GM12878 (cell line): ENCODE measurements around the gene NLRC5. TPM values are rescaled to one million over a fixed set of nuclear protein-coding genes. Genes with fewer than 3 reads are reported as not detected.

Experiments
- ATAC-seq: fragments of 200-7000 bp; cut with Tn5 transposase; 3 replicates; pipeline ENCODE4 v1.9.1; 2020; ENCODE audit warnings: mild to moderate bottlenecking, moderate library complexity
- BruUV-seq: library from RNA; stranded (reverse); fragments of 400-500 nt; replicated peaks from 2 replicates; lab custom pipeline; 2021; lab: Mats Ljungman, UMichigan
- CTCF ChIA-PET: fragments of 300-600 bp; sonication (Branson Sonifier 250); formaldehyde crosslinking; extraction: SDS; loops from one replicate; lab custom pipeline; 2021; ENCODE audit warnings: inconsistent platforms; lab: Yijun Ruan, JAX
- POLR2A ChIA-PET: fragments of 350-600 bp; formaldehyde crosslinking; extraction: SDS; loops from one replicate; lab custom pipeline; 2021; ENCODE audit warnings: inconsistent platforms; lab: Charles Lee
- RAD21 ChIA-PET: fragments of 300-600 bp; sonication (Branson Sonifier 250); formaldehyde crosslinking; loops from one replicate; lab custom pipeline; 2023; ENCODE audit warnings: antibody characterized with exemption; ENCODE audit not compliant: unreplicated experiment; lab: Charles Lee
- SMC1A ChIA-PET: fragments of 300-600 bp; sonication (Branson Sonifier 250); formaldehyde crosslinking; loops from one replicate; lab custom pipeline; 2023; ENCODE audit not compliant: unreplicated experiment, uncharacterized antibody; lab: Charles Lee
- DNase-seq: peaks from one replicate; pipeline ENCODE4 v3.0.0-alpha.2; 2011; ENCODE audit warnings: low read depth, low spot score
- FAIRE-seq: peaks from 3 replicates; lab custom pipeline; 2011; peaks lifted over from hg19 to GRCh38; lab: Jason Lieb, UNC
- H2AFZ ChIP-seq: 2 replicates; pipeline ENCODE4 v1.6.0; 2011; ENCODE audit warnings: low read depth, low read length, control low read depth; ENCODE audit not compliant: control insufficient read depth
- H3K27ac ChIP-seq: 2 replicates; pipeline ENCODE4 v1.5.1; 2011; ENCODE audit warnings: control low read depth; ENCODE audit not compliant: control insufficient read depth, insufficient read depth
- H3K27me3 ChIP-seq, 2 experiments: replicated peaks in 1 of 2; 2 replicates each; pipeline versions ENCODE4 v1.6.0 to v1.6.1; 2011; ENCODE audit warnings: low read length in 1 of 2; ENCODE audit not compliant: control insufficient read depth in 2 of 2, insufficient read depth in 2 of 2
- H3K36me3 ChIP-seq, 2 experiments: 2 replicates each; pipeline ENCODE4 v1.5.1; 2011; ENCODE audit warnings: low read length in 1 of 2; ENCODE audit not compliant: control insufficient read depth in 2 of 2, insufficient read depth in 2 of 2
- H3K4me1 ChIP-seq: 2 replicates; pipeline ENCODE4 v1.6.1; 2011; ENCODE audit warnings: mild to moderate bottlenecking, low read length, moderate library complexity, mixed read lengths; ENCODE audit not compliant: control insufficient read depth, insufficient read depth
- H3K4me2 ChIP-seq: 2 replicates; pipeline ENCODE4 v1.6.0; 2011; ENCODE audit warnings: control low read depth; ENCODE audit not compliant: control insufficient read depth, insufficient read depth
- H3K4me3 ChIP-seq: fragments of 200-600 bp; sonication (generic); 2 replicates; pipeline ENCODE4 v1.5.1; 2016
- H3K79me2 ChIP-seq: 2 replicates; pipeline ENCODE4 v1.6.0; 2011; ENCODE audit warnings: low read length; ENCODE audit not compliant: control insufficient read depth, insufficient read depth
- H3K9ac ChIP-seq: 2 replicates; pipeline ENCODE4 v1.8.0; 2011; ENCODE audit warnings: low read length, control low read depth, mixed read lengths; ENCODE audit not compliant: control insufficient read depth, insufficient read depth
- H3K9me3 ChIP-seq: replicated peaks from 3 replicates; pipeline ENCODE4 v1.5.1; 2011; ENCODE audit warnings: mild to moderate bottlenecking, low read length; ENCODE audit not compliant: control insufficient read depth, insufficient read depth
- H4K20me1 ChIP-seq: 2 replicates; pipeline ENCODE4 v1.6.0; 2011; ENCODE audit not compliant: control insufficient read depth, insufficient read depth
- CEBPB ChIP-seq, 2 experiments: fragments of 150-350 bp in 1 of 2; IDR thresholded peaks; 2 replicates each; pipeline ENCODE4 v1.6.1; 2012 to 2014; ENCODE audit warnings: low read depth in 2 of 2, low read length in 2 of 2, borderline replicate concordance in 1 of 2, inconsistent platforms in 1 of 2
- CTCF ChIP-seq, 3 experiments: IDR thresholded peaks in 2 of 3; conservative IDR thresholded peaks in 1 of 3; 2 replicates each; pipeline ENCODE4 v1.5.1; 2011; ENCODE audit warnings: low read depth in 3 of 3, low read length in 3 of 3, mild to moderate bottlenecking in 3 of 3, control low read depth in 2 of 3, moderate library complexity in 2 of 3, inconsistent platforms in 1 of 3, mixed read lengths in 1 of 3; ENCODE audit not compliant: control insufficient read depth in 2 of 3, insufficient read depth in 1 of 3; ENCODE audit errors: extremely low read depth in 1 of 3
- RCOR1 ChIP-seq: conservative IDR thresholded peaks from 2 replicates; pipeline ENCODE4 v1.6.1; 2012; ENCODE audit warnings: low read depth, low read length, improper control_type of control experiment
- SPI1 ChIP-seq: IDR thresholded peaks from 2 replicates; pipeline ENCODE4 v1.6.1; 2011; ENCODE audit warnings: low read depth, mild to moderate bottlenecking, low read length, moderate library complexity, borderline replicate concordance; ENCODE audit not compliant: insufficient read depth
- WGBS: methylation state at CpG from one replicate; pipeline ENCODE4 v1.1.6; 2016; ENCODE audit warnings: low lambda C conversion rate; ENCODE audit not compliant: insufficient replicate concordance, insufficient coverage; ENCODE audit errors: missing lambda C conversion rate; 5-methylcytosine and 5-hydroxymethylcytosine counted together
- in situ Hi-C: fragments of 300-500 bp; cut with MboI; formaldehyde crosslinking; loops from 9 replicates; pipeline ENCODE4 v1.14.3; 2018; ENCODE audit warnings: mixed read lengths
- intact Hi-C: fragments of 100-400 bp; cut with micrococcal nuclease; formaldehyde crosslinking; loops from one replicate; pipeline ENCODE4 v1.14.2; 2022; ENCODE audit not compliant: unreplicated experiment
- polyA plus RNA-seq, 11 experiments: library from polyadenylated mRNA; depleted of rRNA in 4 of 11; unstranded in 6 of 11; stranded (reverse) in 5 of 11; fragments of >200 nt; fragmentation: Nextera tagmentation in 4 of 11; fragmentation: Illumina TruSeq in 1 of 11; extraction: Ambion mirVana in 4 of 11; extraction: Trizol in 1 of 11; gene quantifications; 1 replicate in 1 of 11; 2 replicates in 10 of 11; pipeline versions ENCODE4 v1.2.1 to v1.2.3, GENCODE V29; 2011 to 2016; ENCODE audit warnings: inconsistent platforms in 2 of 11, missing spikeins in 2 of 11, low read depth in 1 of 11
- total RNA-seq, 4 experiments: library from RNA; depleted of rRNA in 3 of 4; stranded (reverse); fragments of >200 nt in 3 of 4; fragmentation: Illumina TruSeq in 1 of 4; extraction: Trizol in 1 of 4; gene quantifications; 2 replicates each; pipeline versions ENCODE4 v1.2.1 to v1.2.3, GENCODE V29; 2013 to 2021
- TF ChIP-seq, protein P1 (sequence below): fragments of 450-650 bp; IDR thresholded peaks from 2 replicates; pipeline ENCODE4 v1.6.1; 2017; ENCODE audit warnings: low read depth, mild to moderate bottlenecking, moderate library complexity
- TF ChIP-seq, protein P2 (sequence below): IDR thresholded peaks from 2 replicates; pipeline ENCODE4 v1.6.1; 2012; ENCODE audit warnings: low read depth, low read length, improper control_type of control experiment
- TF ChIP-seq, protein P3 (sequence below): fragments of 450-650 bp; formaldehyde crosslinking; IDR thresholded peaks from 2 replicates; pipeline ENCODE4 v1.4.0; 2020; ENCODE audit warnings: mild to moderate bottlenecking, moderate library complexity

NLRC5 gene
- total and polyA plus RNA-seq, 10 of the 15 experiments (the other 5 are each of a cell fraction or from before 2014, with no cell fraction given) = 13.1 to 105 (median 57.3) TPM

GRCh38 chr16:56985288-56985961 is 3.9 kb upstream of the NLRC5 start (continued):
- TF ChIP-seq CTCF (IDR thresholded peaks at IDR 0.05 in 2 of 3, conservative IDR thresholded peaks at IDR 0.05 in 1 of 3; ENCODE audit: control insufficient read depth in 2 of 3, extremely low read depth in 1 of 3, insufficient read depth in 1 of 3, low read depth in 3 of 3, low read length in 3 of 3) (no peak), RCOR1 (no peak), SPI1 (no peak)
- TF ChIP-seq, protein P1, sequence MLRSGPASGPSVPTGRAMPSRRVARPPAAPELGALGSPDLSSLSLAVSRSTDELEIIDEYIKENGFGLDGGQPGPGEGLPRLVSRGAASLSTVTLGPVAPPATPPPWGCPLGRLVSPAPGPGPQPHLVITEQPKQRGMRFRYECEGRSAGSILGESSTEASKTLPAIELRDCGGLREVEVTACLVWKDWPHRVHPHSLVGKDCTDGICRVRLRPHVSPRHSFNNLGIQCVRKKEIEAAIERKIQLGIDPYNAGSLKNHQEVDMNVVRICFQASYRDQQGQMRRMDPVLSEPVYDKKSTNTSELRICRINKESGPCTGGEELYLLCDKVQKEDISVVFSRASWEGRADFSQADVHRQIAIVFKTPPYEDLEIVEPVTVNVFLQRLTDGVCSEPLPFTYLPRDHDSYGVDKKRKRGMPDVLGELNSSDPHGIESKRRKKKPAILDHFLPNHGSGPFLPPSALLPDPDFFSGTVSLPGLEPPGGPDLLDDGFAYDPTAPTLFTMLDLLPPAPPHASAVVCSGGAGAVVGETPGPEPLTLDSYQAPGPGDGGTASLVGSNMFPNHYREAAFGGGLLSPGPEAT = peak; percentile 16; the same call in 1 of the 2 replicates
- TF ChIP-seq, protein P2, sequence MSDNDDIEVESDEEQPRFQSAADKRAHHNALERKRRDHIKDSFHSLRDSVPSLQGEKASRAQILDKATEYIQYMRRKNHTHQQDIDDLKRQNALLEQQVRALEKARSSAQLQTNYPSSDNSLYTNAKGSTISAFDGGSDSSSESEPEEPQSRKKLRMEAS = no peak

- ChIA-PET CTCF (interaction anchor here (0.6 to 19.4 kb wide), 7 partner anchors 10 to 119 kb away, joined by 3 to 420 read pairs (median 8); partner anchors contain the start of gene CETP), RAD21 (interaction anchor here (5.0 to 22.4 kb wide), 4 partner anchors 16 to 60 kb away, joined by 35 to 473 read pairs (median 213); partner anchors contain the start of gene CETP), POLR2A (interaction anchor here (1.0 to 15.9 kb wide), 6 partner anchors 10 to 69 kb away, joined by 3 to 343 read pairs (median 86); no protein-coding TSS in a partner anchor), SMC1A (interaction anchor here (2.0 to 31.6 kb wide), 5 partner anchors 17 to 59 kb away, joined by 6 to 604 read pairs (median 111); partner anchors contain the start of gene CETP)
- no peak for ATAC-seq
- no peak overlapping the region for H2AFZ ChIP-seq
- H3K36me3 ChIP-seq = no peaks in the 10 kb centered on the region
- FAIRE-seq = no peak
- peak overlapping the region; percentile 54 for H3K27ac ChIP-seq
- no peak for TF ChIP-seq CEBPB (IDR thresholded peaks at IDR 0.05; ENCODE audit: borderline replicate concordance in 1 of 2, low read depth in 2 of 2, low read length in 2 of 2)
- TF ChIP-seq, protein P3, sequence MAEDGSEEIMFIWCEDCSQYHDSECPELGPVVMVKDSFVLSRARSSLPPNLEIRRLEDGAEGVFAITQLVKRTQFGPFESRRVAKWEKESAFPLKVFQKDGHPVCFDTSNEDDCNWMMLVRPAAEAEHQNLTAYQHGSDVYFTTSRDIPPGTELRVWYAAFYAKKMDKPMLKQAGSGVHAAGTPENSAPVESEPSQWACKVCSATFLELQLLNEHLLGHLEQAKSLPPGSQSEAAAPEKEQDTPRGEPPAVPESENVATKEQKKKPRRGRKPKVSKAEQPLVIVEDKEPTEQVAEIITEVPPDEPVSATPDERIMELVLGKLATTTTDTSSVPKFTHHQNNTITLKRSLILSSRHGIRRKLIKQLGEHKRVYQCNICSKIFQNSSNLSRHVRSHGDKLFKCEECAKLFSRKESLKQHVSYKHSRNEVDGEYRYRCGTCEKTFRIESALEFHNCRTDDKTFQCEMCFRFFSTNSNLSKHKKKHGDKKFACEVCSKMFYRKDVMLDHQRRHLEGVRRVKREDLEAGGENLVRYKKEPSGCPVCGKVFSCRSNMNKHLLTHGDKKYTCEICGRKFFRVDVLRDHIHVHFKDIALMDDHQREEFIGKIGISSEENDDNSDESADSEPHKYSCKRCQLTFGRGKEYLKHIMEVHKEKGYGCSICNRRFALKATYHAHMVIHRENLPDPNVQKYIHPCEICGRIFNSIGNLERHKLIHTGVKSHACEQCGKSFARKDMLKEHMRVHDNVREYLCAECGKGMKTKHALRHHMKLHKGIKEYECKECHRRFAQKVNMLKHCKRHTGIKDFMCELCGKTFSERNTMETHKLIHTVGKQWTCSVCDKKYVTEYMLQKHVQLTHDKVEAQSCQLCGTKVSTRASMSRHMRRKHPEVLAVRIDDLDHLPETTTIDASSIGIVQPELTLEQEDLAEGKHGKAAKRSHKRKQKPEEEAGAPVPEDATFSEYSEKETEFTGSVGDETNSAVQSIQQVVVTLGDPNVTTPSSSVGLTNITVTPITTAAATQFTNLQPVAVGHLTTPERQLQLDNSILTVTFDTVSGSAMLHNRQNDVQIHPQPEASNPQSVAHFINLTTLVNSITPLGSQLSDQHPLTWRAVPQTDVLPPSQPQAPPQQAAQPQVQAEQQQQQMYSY = no peak
- H3K9me3 ChIP-seq = no peaks in the 10 kb centered on the region
- no peak for DNase-seq
- 72% methylated on average over 2 of the region's 2 CpGs for WGBS
- peak overlapping the region; percentile 19; the same call in 1 of the 2 replicates for H3K4me2 ChIP-seq
- 0 out of 2 replicates have a peak overlapping the region, but pooled peaks have one; percentile 79 for H3K4me3 ChIP-seq
- peaks cover 48% of the 10 kb centered on the region for H3K4me1 ChIP-seq
- no TSS peak for BruUV-seq
- no peaks in the 10 kb centered on the region for H3K27me3 ChIP-seq
- in situ Hi-C loops = no loop called here
- peaks cover 41% of the 10 kb centered on the region for H3K79me2 ChIP-seq
- intact Hi-C loops = no loop called here
- no peaks in the 10 kb centered on the region for H4K20me1 ChIP-seq
- H3K9ac ChIP-seq = peak overlapping the region; percentile 18; the same call in 1 of the 2 replicates
Observed at GRCh38 chr16:56985962-56986360, 3.4 kb upstream of the NLRC5 start.
